NCI-H446 treated with DMSO at 0.1 percent for 48 hours (cell line): ENCODE data around the gene KRTAP4-4.
"Not testable (repeated sequence)": the region's sequence is repeated elsewhere in the genome, so short reads cannot be mapped to it uniquely, and the experiment has no call there.

Source experiments
- DNase-seq: peaks from one replicate; lab custom pipeline; 2025; lab: John Stamatoyannopoulos, UW

KRTAP4-4 gene

GRCh38 chr17:41148971-41149651, 11.4 kb downstream of the KRTAP4-4 start:
- DNase-seq = not testable (repeated sequence)

- DNase-seq = no peak
These were observed 12.9 kb downstream of the KRTAP4-4 start for GRCh38 chr17:41147531-41148204.

DNA sequence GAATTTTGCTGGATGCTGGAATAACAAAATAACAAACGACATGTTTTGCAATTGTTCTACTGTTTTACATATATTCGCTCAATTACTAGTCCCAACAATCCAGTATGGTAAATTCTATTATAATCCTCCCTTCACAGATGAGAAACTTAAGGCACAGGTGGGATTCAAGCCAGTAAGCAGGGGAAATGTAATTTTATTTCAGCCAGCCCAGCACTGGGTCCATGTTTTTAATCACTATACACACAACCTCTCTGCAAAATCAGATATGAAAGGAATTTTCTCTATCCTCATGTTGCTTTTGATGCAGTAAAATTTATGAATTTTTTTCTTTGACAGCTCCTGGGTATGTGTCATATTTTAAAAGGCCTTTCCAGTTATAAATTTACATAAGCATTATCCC, 15.3 kb downstream of the KRTAP4-4 start:
- no peak for DNase-seq

GRCh38 chr17:41144846-41145245, 15.7 kb downstream of the KRTAP4-4 start:
- DNase-seq = no peak

DNA sequence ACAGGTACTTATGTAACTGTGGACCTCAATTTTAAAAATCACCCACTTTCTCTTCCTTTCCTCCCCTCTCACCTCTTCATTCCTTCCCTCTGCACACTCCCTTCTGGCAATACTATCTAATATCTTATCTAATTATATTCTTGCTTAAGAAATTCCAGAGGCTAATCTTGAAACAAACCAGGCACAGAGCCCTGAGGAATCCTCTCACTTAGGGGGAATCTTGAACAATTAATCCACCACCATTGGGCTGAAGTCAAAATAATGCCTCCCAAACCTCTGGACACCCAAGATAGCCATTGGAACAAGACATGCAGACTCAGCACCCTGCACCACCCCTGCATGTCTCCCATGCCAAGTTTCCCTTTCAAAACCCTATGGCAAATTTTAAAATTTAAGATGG, 19.2 kb downstream of the KRTAP4-4 start:
- DNase-seq = no peak

DNA sequence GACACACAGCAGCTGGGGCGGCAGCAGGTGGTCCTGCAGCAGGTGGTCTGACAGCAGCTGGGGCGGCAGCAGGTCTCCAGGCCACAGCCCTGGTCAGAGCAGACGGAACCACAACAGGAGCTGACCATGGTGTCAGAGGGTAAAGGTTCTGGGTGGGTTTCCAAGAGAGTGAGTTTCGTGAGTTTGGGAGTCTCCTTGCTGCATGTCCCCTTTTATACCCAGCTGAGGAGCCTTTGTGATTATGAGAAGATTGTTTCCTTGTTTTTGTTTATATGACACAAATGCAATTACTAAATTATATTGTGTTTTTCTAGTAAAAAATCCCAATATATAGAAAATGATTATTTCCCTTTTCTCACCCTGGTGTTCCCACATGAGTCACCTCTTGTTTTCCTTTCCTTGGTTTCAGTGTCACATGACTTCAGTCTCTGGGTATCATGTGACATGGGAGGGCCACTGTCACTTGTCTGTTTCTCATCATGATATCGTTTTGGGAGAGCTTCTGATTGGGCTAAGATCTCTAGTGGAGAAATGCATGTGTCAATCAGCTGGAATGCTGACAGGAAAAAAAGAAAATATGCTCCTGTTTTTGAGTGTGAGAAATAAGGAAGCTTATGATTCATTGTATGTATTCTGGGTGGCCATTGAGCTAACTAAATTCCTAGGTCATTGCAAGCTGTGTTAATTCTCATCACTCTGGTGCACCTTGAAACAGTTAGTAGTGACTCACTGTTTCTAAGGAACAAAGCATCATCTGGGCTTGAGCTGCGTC, 20.0 kb downstream of the KRTAP4-4 start, which contains the start of gene KRTAP4-6:
Gene KRTAP4-6 (minus strand): TSS at position 185 of the 772 bp plus-strand sequence. CDS start 57 bp downstream, at position 128.
- no peak for DNase-seq

DNA sequence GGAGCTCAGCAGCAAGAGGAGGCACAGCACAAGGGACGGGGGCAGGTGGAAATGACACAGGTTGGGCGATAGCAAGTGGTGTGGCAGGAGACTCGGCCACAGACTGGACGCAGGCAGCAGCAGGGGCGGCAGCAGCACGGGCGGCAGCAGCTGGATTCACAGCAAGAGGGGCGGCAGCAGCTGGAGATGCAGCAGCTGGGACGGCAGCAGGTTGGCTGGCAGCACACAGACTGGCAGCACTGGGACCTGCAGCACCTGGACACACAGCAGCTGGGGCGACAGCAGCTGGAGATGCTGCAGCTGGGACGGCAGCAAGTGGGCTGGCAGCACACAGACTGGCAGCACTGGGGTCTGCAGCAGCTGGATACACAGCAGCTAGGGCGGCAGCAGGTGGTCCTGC, 20.7 kb downstream of the KRTAP4-4 start:
- DNase-seq = not testable (repeated sequence)

GRCh38 chr17:41133880-41134735, 26.4 kb downstream of the KRTAP4-4 start:
- DNase-seq = no peak

DNA sequence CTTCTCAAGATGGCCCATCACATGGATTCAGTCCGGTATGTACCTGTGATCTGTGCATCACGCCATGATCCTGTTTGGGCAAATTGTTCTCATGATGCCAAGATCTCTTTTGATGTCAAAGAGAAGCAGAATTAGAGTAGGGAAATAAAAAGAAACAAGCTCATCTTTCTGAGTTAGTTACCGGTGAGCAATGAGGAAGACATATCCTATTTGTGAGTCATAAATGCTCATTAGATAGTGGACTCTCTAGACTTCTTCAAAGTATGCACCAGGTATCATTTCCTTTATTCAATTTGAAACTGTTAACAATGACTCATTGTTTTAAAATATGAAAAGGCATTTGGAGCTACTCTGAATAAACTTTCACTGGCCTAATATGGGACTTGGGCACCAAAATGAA, 28.6 kb downstream of the KRTAP4-4 start:
- no peak for DNase-seq

- DNase-seq = no peak
These were observed 33.2 kb downstream of the KRTAP4-4 start for GRCh38 chr17:41127371-41127770.

DNA sequence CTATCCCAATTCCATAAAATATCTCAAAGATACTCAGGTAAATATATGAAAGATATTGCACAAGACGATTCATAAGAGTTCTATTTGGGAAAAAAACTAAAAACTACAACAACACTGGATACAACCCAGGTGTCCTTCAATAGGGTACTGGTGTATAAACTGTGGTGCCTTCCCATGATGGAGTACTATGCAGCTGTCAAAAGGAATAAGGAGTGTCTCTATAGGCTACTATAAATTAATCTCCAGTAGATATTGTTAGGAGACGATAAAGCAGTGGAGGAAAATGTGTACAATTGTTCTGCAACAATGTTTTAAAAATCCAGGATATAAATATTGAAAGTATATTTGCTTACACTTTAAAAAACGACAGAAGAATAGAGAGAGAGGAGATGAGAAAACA, 34.1 kb downstream of the KRTAP4-4 start:
- DNase-seq = no peak

DNA sequence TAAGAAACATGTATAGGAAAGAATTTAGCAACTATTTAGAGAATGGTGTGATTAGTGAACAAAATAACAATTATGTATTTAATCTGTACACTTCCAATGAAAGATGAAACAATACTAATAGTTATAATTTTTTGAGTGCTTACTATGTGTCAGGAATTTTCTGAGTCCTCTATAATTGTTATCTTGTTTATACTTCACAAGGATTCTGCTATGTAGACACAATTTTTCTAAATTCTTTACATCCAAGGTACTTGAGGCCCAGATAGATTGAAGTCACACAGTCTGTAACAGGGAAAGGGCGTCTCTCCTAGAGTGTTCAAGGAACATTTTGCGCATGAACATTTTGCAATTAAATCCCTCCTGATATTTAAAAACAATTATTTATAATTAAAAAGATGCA, 35.5 kb downstream of the KRTAP4-4 start:
- no peak for DNase-seq

- not testable (repeated sequence) for DNase-seq
These were observed 36.6 kb downstream of the KRTAP4-4 start, which contains the start of gene KRTAP4-12 for GRCh38 chr17:41123991-41124371. KRTAP4-12 (minus strand) TSS chr17:41124182; CDS start chr17:41124122, 60 bp downstream.

GRCh38 chr17:41123292-41123990, 37.1 kb downstream of the KRTAP4-4 start:
- not testable (repeated sequence) for DNase-seq

DNA sequence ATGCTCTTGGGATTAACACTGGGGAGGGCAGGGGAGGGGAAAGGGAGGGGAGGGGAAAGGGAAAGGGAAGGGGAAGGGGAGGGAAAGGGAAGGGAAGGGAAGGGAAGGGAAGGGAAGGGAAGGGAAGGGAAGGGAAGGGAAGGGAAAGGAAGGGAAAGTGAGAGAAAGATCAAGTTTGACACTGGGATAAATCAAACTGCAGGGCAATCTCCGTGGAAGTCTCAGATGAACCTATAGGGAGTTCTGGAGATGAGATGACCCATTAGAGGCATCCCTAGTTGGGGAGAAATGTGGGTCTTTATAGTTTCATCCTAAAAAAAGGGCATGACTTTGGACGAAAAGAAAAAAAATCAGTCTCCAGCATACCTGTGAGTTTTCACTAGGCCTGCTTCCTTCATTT, 38.8 kb downstream of the KRTAP4-4 start:
- no peak for DNase-seq

DNA sequence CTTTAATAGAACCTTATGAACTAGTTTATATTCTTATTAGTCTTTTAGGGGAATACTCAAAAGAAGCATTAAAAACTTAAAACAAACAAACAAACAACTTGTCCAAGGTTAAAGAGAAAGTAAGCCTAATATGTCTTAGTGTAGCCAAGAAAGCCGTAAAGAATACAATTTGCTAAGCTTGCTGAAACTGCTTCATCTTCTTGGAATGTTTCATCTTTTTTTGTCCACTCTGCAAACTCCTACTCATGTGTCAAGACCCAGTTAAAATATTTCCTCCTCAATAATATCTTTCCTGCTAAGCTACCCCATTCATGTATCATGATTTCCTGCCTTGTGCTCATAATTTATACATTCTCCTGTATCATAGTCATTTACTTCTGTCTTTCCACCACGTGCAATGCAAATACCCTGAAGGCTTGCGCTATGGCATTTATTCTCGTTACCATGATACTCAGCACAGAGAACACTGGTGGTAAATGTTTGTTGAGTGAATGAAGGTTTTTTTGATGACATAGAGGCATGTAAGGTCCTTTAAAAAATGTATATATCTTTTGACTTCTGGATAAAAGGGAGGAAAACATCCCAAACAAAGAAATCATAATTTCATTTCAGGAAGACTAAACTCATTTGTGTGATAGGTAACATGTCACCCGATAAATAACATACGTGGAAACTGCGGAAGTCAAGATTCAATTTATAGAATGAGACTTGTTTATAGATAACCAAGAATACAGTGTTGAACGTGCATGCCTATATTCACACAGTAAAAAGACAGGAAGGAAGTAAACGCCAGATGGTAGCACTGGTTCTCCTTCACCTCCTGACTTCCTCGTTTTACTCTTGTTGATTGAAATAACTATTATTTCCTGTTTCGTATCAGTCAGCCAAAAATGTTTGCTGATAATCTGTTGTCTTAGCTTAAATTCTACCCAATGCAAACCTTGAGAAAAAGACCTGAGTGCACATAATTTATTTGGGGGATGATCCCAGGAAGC, 40.6 kb downstream of the KRTAP4-4 start:
- DNase-seq = not testable (repeated sequence)

DNA sequence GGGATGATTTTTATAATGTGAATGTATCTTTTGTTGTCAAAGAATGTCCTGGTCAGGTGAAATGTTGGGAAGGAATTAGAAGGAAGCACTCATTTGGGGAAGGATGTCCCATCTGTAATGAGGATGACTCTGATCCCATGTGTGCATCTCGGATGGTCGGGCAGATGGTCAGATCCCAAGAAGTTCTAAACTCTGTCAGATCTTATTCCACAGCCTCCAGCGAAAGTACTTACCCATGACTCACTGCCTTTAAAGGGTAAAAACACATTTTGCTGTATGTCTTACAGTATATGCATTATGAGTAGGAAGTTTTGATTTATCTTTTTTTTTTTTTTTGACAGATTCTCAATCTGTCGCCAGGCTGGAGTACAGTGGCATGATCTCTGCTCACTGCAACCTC, 41.8 kb downstream of the KRTAP4-4 start:
- DNase-seq = no peak

GRCh38 chr17:41117846-41118386, 42.6 kb downstream of the KRTAP4-4 start, which contains the start of gene KRTAP4-11:
KRTAP4-11 (minus strand) TSS chr17:41118373; CDS start chr17:41118315, 58 bp downstream.
- DNase-seq = not testable (repeated sequence)

- no peak for DNase-seq
These were observed 44.3 kb downstream of the KRTAP4-4 start for GRCh38 chr17:41116297-41116696.
